IMR-90 (cell line): ENCODE results near the gene DNM3. TPM values are rescaled to one million over a fixed set of nuclear protein-coding genes. Genes with fewer than 3 reads are reported as not detected.

Source experiments
- ATAC-seq: fragments of 200-7000 bp; cut with Tn5 transposase; 2 replicates; pipeline ENCODE4 v1.9.1; 2020; ENCODE audit warnings: low read depth, mild to moderate bottlenecking, moderate library complexity
- BruUV-seq: library from RNA; stranded (reverse); fragments of 400-500 nt; replicated peaks from 2 replicates; lab custom pipeline; 2021; lab: Mats Ljungman, UMichigan
- CTCF ChIA-PET: fragments of 300-600 bp; formaldehyde crosslinking; extraction: SDS; loops from one replicate; lab custom pipeline; 2021; ENCODE audit warnings: antibody characterized with exemption; lab: Yijun Ruan, JAX
- POLR2A ChIA-PET: fragments of 300-600 bp; sonication (Branson Sonifier 250); formaldehyde crosslinking; loops from one replicate; lab custom pipeline; 2022; ENCODE audit warnings: antibody characterized with exemption; ENCODE audit not compliant: unreplicated experiment; lab: Charles Lee
- DNase-seq: peaks from one replicate; pipeline ENCODE4 v3.0.0; 2013
- H2AFZ ChIP-seq: replicated peaks from 2 replicates; pipeline ENCODE3; 2013; ENCODE audit warnings: low read length, mild to moderate bottlenecking; ENCODE audit not compliant: poor library complexity
- H2AK5ac ChIP-seq: 2 replicates; pipeline ENCODE4 v1.6.1; 2013; ENCODE audit warnings: low read depth, low read length, inconsistent platforms
- H2AK9ac ChIP-seq: replicated peaks from 2 replicates; pipeline ENCODE3; 2013; ENCODE audit warnings: mild to moderate bottlenecking, low read depth, low read length, moderate library complexity; ENCODE audit not compliant: poor library complexity
- H2BK120ac ChIP-seq: 2 replicates; pipeline ENCODE4 v1.6.1; 2013; ENCODE audit warnings: low read depth, low read length, inconsistent platforms
- H2BK15ac ChIP-seq: 3 replicates; pipeline ENCODE4 v1.6.1; 2013; ENCODE audit warnings: low read depth, low read length, inconsistent platforms
- H2BK20ac ChIP-seq: 2 replicates; pipeline ENCODE4 v1.6.1; 2013; ENCODE audit warnings: low read depth, mild to moderate bottlenecking, inconsistent platforms, low read length, moderate library complexity
- H2BK5ac ChIP-seq: 2 replicates; pipeline ENCODE4 v1.6.1; 2013; ENCODE audit warnings: mild to moderate bottlenecking, low read depth, low read length, inconsistent platforms; ENCODE audit not compliant: poor library complexity, severe bottlenecking
- H3K14ac ChIP-seq: replicated peaks from 2 replicates; pipeline ENCODE4 v1.6.1; 2013; ENCODE audit warnings: low read depth, low read length, inconsistent platforms
- H3K18ac ChIP-seq: 2 replicates; pipeline ENCODE4 v1.6.1; 2013; ENCODE audit warnings: low read depth, low read length, control low read depth
- H3K23ac ChIP-seq: 2 replicates; pipeline ENCODE4 v1.6.1; 2013; ENCODE audit warnings: low read depth, low read length, inconsistent platforms
- H3K27ac ChIP-seq: 2 replicates; pipeline ENCODE4 v1.5.1; 2013; ENCODE audit warnings: mild to moderate bottlenecking, control low read depth, low read length; ENCODE audit not compliant: insufficient read depth
- H3K27me3 ChIP-seq: 2 replicates; pipeline ENCODE4 v1.6.1; 2013; ENCODE audit warnings: low read length; ENCODE audit not compliant: control insufficient read depth, insufficient read depth
- H3K36me3 ChIP-seq: 2 replicates; pipeline ENCODE4 v1.6.1; 2013; ENCODE audit warnings: low read length, mixed read lengths; ENCODE audit not compliant: control insufficient read depth, insufficient read depth
- H3K4ac ChIP-seq: 2 replicates; pipeline ENCODE4 v1.6.1; 2013; ENCODE audit warnings: low read depth, low read length, inconsistent platforms
- H3K4me1 ChIP-seq: 2 replicates; pipeline ENCODE4 v1.6.1; 2013; ENCODE audit warnings: low read length, mixed read lengths; ENCODE audit not compliant: control insufficient read depth, insufficient read depth
- H3K4me2 ChIP-seq: 2 replicates; pipeline ENCODE4 v1.6.1; 2013; ENCODE audit warnings: low read depth, mild to moderate bottlenecking, control low read depth, low read length, moderate library complexity
- H3K4me3 ChIP-seq: 2 replicates; pipeline ENCODE4 v1.5.1; 2013; ENCODE audit warnings: low read depth, mild to moderate bottlenecking, control low read depth, low read length, moderate library complexity; ENCODE audit not compliant: insufficient read depth
- H3K56ac ChIP-seq: 2 replicates; pipeline ENCODE4 v1.6.1; 2013; ENCODE audit warnings: low read length, inconsistent platforms; ENCODE audit not compliant: insufficient read depth; ENCODE audit errors: extremely low read depth
- H3K79me1 ChIP-seq, 2 experiments: 2 replicates each; pipeline ENCODE4 v1.6.1; 2013; ENCODE audit warnings: low read length in 2 of 2, inconsistent platforms in 1 of 2, low read depth in 1 of 2
- H3K9ac ChIP-seq: 2 replicates; pipeline ENCODE4 v1.6.1; 2013; ENCODE audit warnings: low read depth, low read length, control low read depth
- H3K9me1 ChIP-seq: 2 replicates; pipeline ENCODE4 v1.6.1; 2013; ENCODE audit warnings: low read length, inconsistent platforms; ENCODE audit not compliant: insufficient read depth
- H3K9me3 ChIP-seq: 2 replicates; pipeline ENCODE4 v1.6.1; 2013; ENCODE audit warnings: low read length; ENCODE audit not compliant: control insufficient read depth, insufficient read depth
- H4K20me1 ChIP-seq: 2 replicates; pipeline ENCODE4 v1.6.1; 2013; ENCODE audit warnings: low read length, inconsistent platforms; ENCODE audit not compliant: insufficient read depth
- H4K5ac ChIP-seq: 2 replicates; pipeline ENCODE4 v1.6.1; 2013; ENCODE audit warnings: mild to moderate bottlenecking, low read depth, low read length, control low read depth
- H4K8ac ChIP-seq, 2 experiments: 2 replicates each; pipeline ENCODE4 v1.6.1; 2013; ENCODE audit warnings: low read depth in 2 of 2, low read length in 2 of 2, control low read depth in 1 of 2, inconsistent platforms in 1 of 2
- H4K91ac ChIP-seq: 2 replicates; pipeline ENCODE4 v1.6.1; 2013; ENCODE audit warnings: low read depth, low read length, inconsistent platforms; ENCODE audit not compliant: insufficient read depth
- BHLHE40 ChIP-seq: fragments of 150-350 bp; IDR thresholded peaks from 2 replicates; pipeline ENCODE4 v1.6.1; 2016; ENCODE audit warnings: mild to moderate bottlenecking, low read depth, low read length
- CEBPB ChIP-seq: IDR thresholded peaks from 2 replicates; pipeline ENCODE4 v1.6.1; 2012; ENCODE audit warnings: low read depth, low read length, improper control_type of control experiment
- CHD1 ChIP-seq: IDR thresholded peaks from 2 replicates; pipeline ENCODE4 v1.6.1; 2012; ENCODE audit warnings: low read depth, low read length, improper control_type of control experiment
- CTCF ChIP-seq: conservative IDR thresholded peaks from 2 replicates; pipeline ENCODE4 v1.5.1; 2012; ENCODE audit warnings: mild to moderate bottlenecking, low read depth, low read length, improper control_type of control experiment
- ELK1 ChIP-seq: fragments of 150-350 bp; IDR thresholded peaks from 2 replicates; pipeline ENCODE4 v1.6.1; 2016; ENCODE audit warnings: low read depth, mild to moderate bottlenecking, low read length, moderate library complexity, borderline replicate concordance
- FOS ChIP-seq: fragments of 150-350 bp; IDR thresholded peaks from 2 replicates; pipeline ENCODE4 v1.6.1; 2016; ENCODE audit warnings: low read depth, low read length
- MAFK ChIP-seq: IDR thresholded peaks from 2 replicates; pipeline ENCODE4 v1.6.1; 2012; ENCODE audit warnings: low read depth, low read length, improper control_type of control experiment
- MAZ ChIP-seq: IDR thresholded peaks from 2 replicates; pipeline ENCODE4 v1.6.1; 2012; ENCODE audit warnings: low read depth, mild to moderate bottlenecking, low read length, improper control_type of control experiment, moderate library complexity, borderline replicate concordance
- MXI1 ChIP-seq: IDR thresholded peaks from 2 replicates; pipeline ENCODE4 v1.6.1; 2012; ENCODE audit warnings: low read depth, mild to moderate bottlenecking, low read length, moderate library complexity, borderline replicate concordance
- NFE2L2 ChIP-seq: fragments of 150-350 bp; IDR thresholded peaks from 2 replicates; pipeline ENCODE4 v1.6.1; 2016; ENCODE audit warnings: low read depth, mild to moderate bottlenecking, low read length
- POLR2A ChIP-seq: IDR thresholded peaks from 2 replicates; pipeline ENCODE4 v1.6.1; 2012; ENCODE audit warnings: mild to moderate bottlenecking, low read depth, low read length
- RAD21 ChIP-seq: IDR thresholded peaks from 2 replicates; pipeline ENCODE4 v1.6.1; 2012; ENCODE audit warnings: low read length, improper control_type of control experiment
- RCOR1 ChIP-seq: IDR thresholded peaks from 2 replicates; pipeline ENCODE4 v1.6.1; 2012; ENCODE audit warnings: mild to moderate bottlenecking, low read length, improper control_type of control experiment; ENCODE audit not compliant: insufficient replicate concordance
- RFX5 ChIP-seq: IDR thresholded peaks from 2 replicates; pipeline ENCODE4 v1.8.0; 2012; ENCODE audit warnings: low read depth, mild to moderate bottlenecking, low read length, moderate library complexity
- SMC3 ChIP-seq: fragments of 150-350 bp; IDR thresholded peaks from 2 replicates; pipeline ENCODE4 v1.6.1; 2016; ENCODE audit warnings: low read depth, mild to moderate bottlenecking, antibody characterized with exemption, low read length, moderate library complexity
- USF2 ChIP-seq: fragments of 150-350 bp; IDR thresholded peaks from 2 replicates; pipeline ENCODE4 v1.6.1; 2017; ENCODE audit warnings: mild to moderate bottlenecking, antibody characterized with exemption, low read length, low read depth
- WGBS, 2 experiments: methylation state at CpG; one replicate each; pipeline versions ENCODE4 v1.1.5 to v1.1.7; 2013; ENCODE audit warnings: missing lambda C conversion rate in 2 of 2; ENCODE audit not compliant: insufficient read length in 1 of 2; ENCODE audit errors: extremely low coverage in 2 of 2; 5-methylcytosine and 5-hydroxymethylcytosine counted together
- dilution Hi-C: fragments of 300-500 bp; cut with HindIII; formaldehyde crosslinking; loops from one replicate; pipeline ENCODE4 v1.14.3; 2018; ENCODE audit warnings: low sequenced_read_pairs; ENCODE audit not compliant: unreplicated experiment
- in situ Hi-C: fragments of 300-500 bp; cut with MboI; formaldehyde crosslinking; loops from 3 replicates; pipeline ENCODE4 v1.14.3; 2019; ENCODE audit warnings: low sequenced_read_pairs, inconsistent platforms, mixed read lengths
- intact Hi-C: fragments of 100-400 bp; cut with micrococcal nuclease; formaldehyde crosslinking; loops from 2 replicates; pipeline ENCODE4 v1.10.0; 2022
- polyA plus RNA-seq, 3 experiments: library from polyadenylated mRNA; depleted of rRNA; stranded (reverse); fragments of >200 nt; gene quantifications; 2 replicates each; pipeline ENCODE4 v1.2.3, GENCODE V29; 2012; ENCODE audit warnings: low replicate concordance in 1 of 3
- total RNA-seq: library from RNA; depleted of rRNA; stranded (reverse); fragments of >200 nt; gene quantifications from 2 replicates; pipeline ENCODE4 v1.2.3, GENCODE V29; 2012

DNM3 gene
- total and polyA plus RNA-seq, 2 of the 4 experiments (the other 2 are of a cell fraction) = 0.36 TPM

DNA sequence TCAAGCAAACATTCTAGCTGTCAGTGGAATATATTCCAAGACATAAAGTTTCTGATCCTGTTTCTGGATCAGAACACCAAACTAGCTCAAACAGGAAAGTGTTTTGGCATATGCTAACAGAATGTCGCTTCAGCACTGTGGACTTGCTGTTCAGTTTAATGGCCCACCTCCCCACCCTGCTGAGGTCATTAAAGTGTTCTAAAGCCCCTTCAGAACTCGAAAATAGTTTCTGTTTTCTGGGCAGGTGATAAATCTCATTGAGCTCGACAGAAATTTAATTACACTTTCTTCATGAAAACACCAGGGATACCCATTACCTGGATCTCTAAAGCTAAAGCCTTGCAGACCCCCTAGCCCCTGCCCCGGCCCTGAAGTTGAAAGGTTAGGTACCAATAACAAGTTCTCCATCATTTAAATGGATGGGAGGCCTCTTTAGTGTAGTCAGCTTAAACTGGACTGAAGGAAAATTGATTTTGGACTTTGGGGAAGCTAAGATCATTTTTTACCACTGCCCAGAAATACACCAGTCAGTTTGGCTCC, 575.3 kb downstream of the DNM3 start:
- Histone ChIP-seq H2BK5ac (no peak overlapping the region), H4K20me1 (no peaks in the 10 kb centered on the region), H3K9me1 (no peaks in the 10 kb centered on the region), H2BK15ac (no peak overlapping the region), H3K18ac (no peak overlapping the region), H2AK5ac (no peak overlapping the region), H3K4me1 (no peaks in the 10 kb centered on the region), H3K23ac (no peak overlapping the region), H3K9ac (no peak overlapping the region), H4K8ac (no peak overlapping the region), H3K27me3 (no peaks in the 10 kb centered on the region), H3K56ac (no peak overlapping the region), H2BK120ac (no peak overlapping the region), H2AK9ac (no peak overlapping the region), H3K4me3 (no peak overlapping the region), H3K4me2 (no peak overlapping the region), H3K27ac (no peak overlapping the region), H3K9me3 (no peaks in the 10 kb centered on the region), H3K4ac (no peak overlapping the region), H3K14ac (no peak overlapping the region), H4K91ac (no peak overlapping the region), H2AFZ (no peak overlapping the region), H3K36me3 (no peaks in the 10 kb centered on the region), H3K79me1 (no peaks in the 10 kb centered on the region; a peak in 1 of 4 replicates), H2BK20ac (no peak overlapping the region), H4K5ac (no peak overlapping the region)
- 33% methylated on average over 1 of the region's 4 CpGs; no CpG with 5 or more reads in 1 of the 2 experiments for WGBS, 2 experiments
- POLR2A ChIA-PET = interaction anchor here (0.6 kb wide), 1 partner anchor 262 kb away, joined by 4 read pairs; no protein-coding TSS in a partner anchor
- dilution Hi-C loops (no loop called here), in situ Hi-C loops (loop anchor here (25.0 kb wide), 1 partner anchor 604 kb away; no protein-coding TSS in a partner anchor), intact Hi-C loops (no loop called here)
- ATAC-seq (no peak), DNase-seq (no peak)
- BruUV-seq = no TSS peak
- CTCF ChIA-PET = interaction anchor here (1.8 kb wide), 1 partner anchor 17 kb away, joined by 5 read pairs; no protein-coding TSS in a partner anchor
- TF ChIP-seq BHLHE40 (no peak), CHD1 (no peak), MXI1 (no peak), POLR2A (no peak), FOS (no peak), NFE2L2 (no peak), MAFK (no peak), ELK1 (no peak), RAD21 (no peak), RCOR1 (no peak), SMC3 (no peak), CEBPB (no peak), CTCF (no peak), MAZ (no peak), RFX5 (no peak), USF2 (no peak)
